LNCaP clone FGC (cell line): ENCODE results near the gene HAPLN2.

Source experiments
- DNase-seq: peaks from one replicate; pipeline ENCODE4 v3.0.0-alpha.2; 2011; ENCODE audit warnings: low read depth
- H3K4me3 ChIP-seq: 2 replicates; pipeline ENCODE4 v1.5.1; 2011; ENCODE audit warnings: mild to moderate bottlenecking, low read depth, low read length, control low read depth
- CTCF ChIP-seq: IDR thresholded peaks from 2 replicates; pipeline ENCODE4 v1.5.1; 2012; ENCODE audit warnings: mild to moderate bottlenecking; ENCODE audit not compliant: control insufficient read depth, insufficient read depth; ENCODE audit errors: extremely low read depth

The HAPLN2 gene

DNA sequence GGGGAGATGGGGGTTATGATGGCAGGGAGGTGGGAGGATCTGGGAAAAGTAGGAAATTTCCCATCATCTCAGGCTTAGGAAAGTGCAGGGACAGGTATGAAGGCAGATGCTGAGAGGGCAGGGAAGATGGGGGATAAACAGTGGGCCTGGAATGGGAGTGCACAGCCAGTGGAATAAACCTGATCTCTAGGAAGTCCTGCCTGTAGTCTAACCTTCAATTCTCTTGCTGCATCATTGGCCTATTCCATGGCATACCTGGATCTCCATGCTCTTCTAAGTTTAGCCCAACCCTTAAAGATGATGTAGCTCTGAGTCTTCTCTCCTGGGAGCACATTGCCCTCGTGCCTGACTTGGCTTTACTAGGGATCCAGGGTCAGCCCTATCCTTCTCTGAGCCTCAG is 25.4 kb downstream of the HAPLN2 start:
- TF ChIP-seq CTCF = no peak
- H3K4me3 ChIP-seq = no peak overlapping the region
- no peak for DNase-seq

DNA sequence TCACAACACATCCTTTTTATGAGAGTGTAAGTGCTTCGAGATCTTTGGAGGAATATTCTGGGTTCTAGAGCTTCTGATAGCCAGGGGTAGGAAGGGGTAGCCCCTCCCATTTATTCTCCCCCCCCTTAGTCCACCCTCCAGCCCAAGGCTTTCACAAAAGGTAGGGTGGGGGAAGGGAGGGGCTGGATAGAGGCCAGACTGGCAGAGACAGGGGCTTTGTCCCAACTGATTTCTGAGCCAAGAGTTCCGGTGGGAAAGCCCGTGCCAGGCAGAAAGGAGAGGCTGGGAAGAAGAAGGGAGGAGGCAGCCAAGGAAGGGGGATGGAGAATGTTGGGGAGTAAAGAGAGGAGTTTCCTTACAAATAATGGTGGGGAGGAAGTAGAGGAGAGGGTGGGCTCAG is 25.8 kb downstream of the HAPLN2 start:
- no peak overlapping the region for H3K4me3 ChIP-seq
- DNase-seq = no peak
- TF ChIP-seq CTCF = no peak

DNA sequence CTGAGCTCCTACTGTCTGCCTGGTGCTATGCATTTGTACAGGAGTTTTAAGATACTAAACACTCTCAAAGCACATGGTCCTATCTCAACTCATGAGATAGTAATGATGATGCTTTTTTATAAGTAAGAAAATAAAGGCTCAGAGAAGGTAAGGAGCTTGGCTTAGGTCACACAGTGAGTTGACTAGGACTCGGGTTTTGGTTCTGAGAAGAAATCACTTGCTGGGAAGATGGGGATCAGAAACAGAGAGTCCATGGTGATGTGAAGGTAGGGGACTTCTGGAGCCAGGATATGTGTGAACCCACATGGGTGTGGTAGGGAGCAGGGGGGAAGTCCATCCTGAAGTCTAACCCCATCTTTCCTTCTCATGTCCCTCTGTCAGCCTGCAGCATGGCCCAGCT is 26.5 kb downstream of the HAPLN2 start:
- H3K4me3 ChIP-seq = no peak overlapping the region
- no peak for DNase-seq
- no peak for TF ChIP-seq CTCF

- TF ChIP-seq CTCF = no peak
- no peak for DNase-seq
- no peak overlapping the region for H3K4me3 ChIP-seq
Observed at GRCh38 chr1:156646738-156647211, 27.6 kb downstream of the HAPLN2 start.

GRCh38 chr1:156647351-156647750 is 28.1 kb downstream of the HAPLN2 start:
- H3K4me3 ChIP-seq = no peak overlapping the region
- no peak for DNase-seq
- TF ChIP-seq CTCF = no peak

DNA sequence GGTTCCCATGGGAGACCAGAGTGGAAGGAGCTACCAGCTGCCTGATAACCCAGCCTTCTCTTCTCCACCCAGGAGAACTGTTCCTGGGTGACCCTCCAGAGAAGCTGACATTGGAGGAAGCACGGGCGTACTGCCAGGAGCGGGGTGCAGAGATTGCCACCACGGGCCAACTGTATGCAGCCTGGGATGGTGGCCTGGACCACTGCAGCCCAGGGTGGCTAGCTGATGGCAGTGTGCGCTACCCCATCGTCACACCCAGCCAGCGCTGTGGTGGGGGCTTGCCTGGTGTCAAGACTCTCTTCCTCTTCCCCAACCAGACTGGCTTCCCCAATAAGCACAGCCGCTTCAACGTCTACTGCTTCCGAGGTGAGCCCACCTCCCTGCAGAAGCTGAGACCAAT is 29.3 kb downstream of the HAPLN2 start:
- DNase-seq = no peak
- TF ChIP-seq CTCF = no peak
- H3K4me3 ChIP-seq = no peak overlapping the region

DNA sequence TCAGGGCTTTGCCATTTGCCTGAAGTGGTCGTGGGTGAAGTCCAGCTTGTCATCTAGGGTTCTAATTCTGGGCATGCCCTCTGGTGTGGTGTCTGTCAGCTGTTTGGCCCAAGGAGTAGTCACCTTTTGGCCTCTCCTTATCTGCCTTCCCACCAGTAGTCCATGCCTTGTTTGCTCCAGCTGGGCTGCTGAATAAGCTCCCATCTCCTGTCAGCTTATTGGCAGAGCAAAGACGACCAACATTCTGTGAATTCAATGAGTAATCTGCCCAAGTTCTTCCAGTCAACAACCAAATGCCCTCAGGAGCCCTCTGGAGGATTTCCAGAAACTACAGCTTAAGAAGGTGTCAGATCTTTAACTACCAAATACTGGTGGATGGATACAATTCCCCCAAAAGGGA is 29.7 kb downstream of the HAPLN2 start:
- DNase-seq = no peak
- TF ChIP-seq CTCF = no peak
- no peak overlapping the region for H3K4me3 ChIP-seq
